B cell (primary cell): Measurements from ENCODE around the gene SLC40A1. TPM values are rescaled to one million over a fixed set of nuclear protein-coding genes. Genes with fewer than 3 reads are reported as not detected.

ENCODE experiments used
- ATAC-seq: fragments of 200-7000 bp; cut with Tn5 transposase; one replicate; pipeline ENCODE4 v1.10.0; 2021; ENCODE audit warnings: low read depth, mild to moderate bottlenecking, moderate number of reproducible peaks, moderate library complexity
- CTCF ChIA-PET: fragments of 350-600 bp; sonication (Branson Sonifier 250); formaldehyde crosslinking; loops from one replicate; lab custom pipeline; 2021; ENCODE audit warnings: antibody characterized with exemption, inconsistent platforms; lab: Charles Lee
- POLR2A ChIA-PET: fragments of 350-600 bp; sonication (Branson Sonifier 250); formaldehyde crosslinking; loops from one replicate; lab custom pipeline; 2021; ENCODE audit warnings: antibody characterized with exemption; lab: Charles Lee
- DNase-seq: peaks from one replicate; pipeline ENCODE4 v3.0.0; 2013
- H2AFZ ChIP-seq: 2 replicates; pipeline ENCODE4 v1.6.1; 2012; ENCODE audit warnings: mild to moderate bottlenecking, low read depth, low read length; ENCODE audit not compliant: insufficient read depth, poor library complexity, severe bottlenecking
- H3K27ac ChIP-seq, 2 donors: 1 replicate in 1 of 2; 2 replicates in 1 of 2; pipeline ENCODE4 v1.5.1; 2012 to 2013; ENCODE audit warnings: low read length in 2 of 2, mild to moderate bottlenecking in 2 of 2, moderate library complexity in 1 of 2
- H3K27me3 ChIP-seq, 4 experiments: fragments of 200-600 bp in 1 of 4; sonication (generic) in 1 of 4; replicated peaks in 1 of 4; 1 replicate in 2 of 4; 2 replicates in 2 of 4; pipeline versions ENCODE4 v1.6.1 to v1.7.0; 2013 to 2016; ENCODE audit warnings: low read length in 3 of 4, mild to moderate bottlenecking in 2 of 4, mixed read lengths in 1 of 4, moderate library complexity in 1 of 4; ENCODE audit not compliant: insufficient read depth in 4 of 4, control insufficient read depth in 3 of 4; ENCODE audit errors: control extremely low read depth in 1 of 4
- H3K36me3 ChIP-seq, 2 experiments: replicated peaks in 1 of 2; 1 replicate in 1 of 2; 2 replicates in 1 of 2; pipeline versions ENCODE4 v1.6.1 to v1.7.1; 2013; ENCODE audit warnings: low read length in 1 of 2; ENCODE audit not compliant: insufficient read depth in 2 of 2, control insufficient read depth in 1 of 2; ENCODE audit errors: control extremely low read depth in 1 of 2, extremely low read depth in 1 of 2
- H3K4me1 ChIP-seq, 2 donors: fragments of 200-600 bp in 1 of 2; sonication (generic) in 1 of 2; 1 replicate in 1 of 2; 2 replicates in 1 of 2; pipeline versions ENCODE4 v1.5.1 to v1.6.1; 2013 to 2017; ENCODE audit warnings: low read length in 2 of 2; ENCODE audit not compliant: control insufficient read depth in 2 of 2, insufficient read depth in 2 of 2
- H3K4me2 ChIP-seq: replicated peaks from 2 replicates; pipeline ENCODE3; 2012; ENCODE audit warnings: mild to moderate bottlenecking, low read depth, low read length; ENCODE audit not compliant: poor library complexity, severe bottlenecking
- H3K4me3 ChIP-seq, 5 experiments: fragments of 200-600 bp in 1 of 5; sonication (generic) in 1 of 5; 1 replicate in 3 of 5; 2 replicates in 2 of 5; pipeline versions ENCODE4 v1.5.1 to v1.7.0; 2011 to 2016; ENCODE audit warnings: low read length in 4 of 5, mild to moderate bottlenecking in 4 of 5, low read depth in 2 of 5, control low read depth in 1 of 5, moderate library complexity in 1 of 5; ENCODE audit not compliant: insufficient read depth in 1 of 5; ENCODE audit errors: control extremely low read depth in 1 of 5, extremely low read depth in 1 of 5
- H3K79me2 ChIP-seq: fragments of 200-600 bp; sonication (generic); one replicate; pipeline ENCODE4 v1.6.0; 2016; ENCODE audit warnings: low read length; ENCODE audit not compliant: control insufficient read depth, insufficient read depth
- H3K9ac ChIP-seq: fragments of 200-600 bp; sonication (generic); 2 replicates; pipeline ENCODE4 v1.6.1; 2017; ENCODE audit warnings: mild to moderate bottlenecking, low read length, moderate library complexity
- H3K9me3 ChIP-seq, 3 donors: one replicate each; pipeline versions ENCODE4 v1.6.1 to v1.7.1; 2013; ENCODE audit warnings: low read length in 2 of 3; ENCODE audit not compliant: control insufficient read depth in 2 of 3, insufficient read depth in 1 of 3; ENCODE audit errors: control extremely low read depth in 1 of 3
- H4K20me1 ChIP-seq: 2 replicates; pipeline ENCODE4 v1.6.0; 2012; ENCODE audit warnings: mild to moderate bottlenecking, low read length; ENCODE audit not compliant: insufficient read depth, control insufficient read depth, poor library complexity, severe bottlenecking
- H3K27ac Mint-ChIP-seq: one replicate; pipeline ENCODE4 v1.8.0; 2021; ENCODE audit warnings: mixed read lengths
- H3K27me3 Mint-ChIP-seq: one replicate; pipeline ENCODE4 v1.8.0; 2021; ENCODE audit warnings: mixed read lengths
- H3K4me1 Mint-ChIP-seq: one replicate; pipeline ENCODE4 v1.8.0; 2021; ENCODE audit warnings: mixed read lengths
- H3K4me3 Mint-ChIP-seq: one replicate; pipeline ENCODE4 v1.8.0; 2021; ENCODE audit warnings: mixed read lengths
- H3K9me3 Mint-ChIP-seq: one replicate; pipeline ENCODE4 v1.8.0; 2022; ENCODE audit warnings: mixed read lengths; ENCODE audit not compliant: insufficient read depth
- CTCF ChIP-seq: fragments of 200-600 bp; IDR thresholded peaks from one replicate; pipeline ENCODE4 v1.8.0; 2022; ENCODE audit warnings: antibody characterized with exemption, mild to moderate bottlenecking
- EZH2 ChIP-seq: IDR thresholded peaks from 2 replicates; pipeline ENCODE4 v1.6.1; 2012; ENCODE audit warnings: borderline replicate concordance, low read depth, mild to moderate bottlenecking, moderate library complexity, low read length; ENCODE audit not compliant: insufficient read depth, poor library complexity, severe bottlenecking
- WGBS: methylation state at CpG from one replicate; pipeline ENCODE4 v1.1.5; 2013; ENCODE audit warnings: missing lambda C conversion rate; ENCODE audit not compliant: insufficient coverage; 5-methylcytosine and 5-hydroxymethylcytosine counted together
- intact Hi-C: fragments of 100-400 bp; cut with micrococcal nuclease; formaldehyde crosslinking; loops from one replicate; pipeline ENCODE4 v1.10.0; 2022
- polyA plus RNA-seq: library from polyadenylated mRNA; depleted of rRNA; stranded (reverse); fragments of >200 nt; gene quantifications from 2 replicates; pipeline ENCODE4 v1.2.3, GENCODE V29; 2012
- total RNA-seq, 2 donors: library from RNA; stranded (reverse); fragments of 120-200 nt in 1 of 2; gene quantifications; 1 replicate in 1 of 2; 2 replicates in 1 of 2; pipeline versions ENCODE4 v1.2.3 to v1.2.4, GENCODE V29; 2013 to 2022

Gene SLC40A1
- total and polyA plus RNA-seq, 2 donors (not counting 1 experiment from before 2014, with no cell fraction given): 0.07 to 0.39 TPM

GRCh38 chr2:189551808-189552207, 28.8 kb downstream of the SLC40A1 start:
- no peaks in the 10 kb centered on the region for H3K9me3 ChIP-seq
- CTCF ChIA-PET: interaction anchor here (1.1 kb wide), 1 partner anchor 11 kb away, joined by 3 read pairs; no protein-coding TSS in a partner anchor
- Mint-ChIP-seq H3K27me3 (peaks cover 7% of the 10 kb centered on the region), H3K27ac (no peak overlapping the region), H3K4me1 (no peaks in the 10 kb centered on the region), H3K9me3 (no peaks in the 10 kb centered on the region), H3K4me3 (no peak overlapping the region)
- no peaks in the 10 kb centered on the region for H3K4me1 ChIP-seq
- POLR2A ChIA-PET: no interaction called here
- no peak for ATAC-seq
- H4K20me1 ChIP-seq: no peaks in the 10 kb centered on the region
- no peak overlapping the region for H3K4me3 ChIP-seq
- H3K27me3 ChIP-seq: no peaks in the 10 kb centered on the region
- H3K79me2 ChIP-seq: no peaks in the 10 kb centered on the region
- no peaks in the 10 kb centered on the region for H3K36me3 ChIP-seq
- no peak overlapping the region for H3K27ac ChIP-seq
- intact Hi-C loops: no loop called here
- no peak overlapping the region for H3K4me2 ChIP-seq
- H2AFZ ChIP-seq: no peak overlapping the region
- TF ChIP-seq EZH2 (no peak), CTCF (no peak)
- DNase-seq: no peak
- no peak overlapping the region for H3K9ac ChIP-seq

GRCh38 chr2:189549449-189549832, 31.1 kb downstream of the SLC40A1 start:
- Histone ChIP-seq H4K20me1 (no peaks in the 10 kb centered on the region), H3K4me2 (no peak overlapping the region), H3K9ac (no peak overlapping the region), H3K79me2 (no peaks in the 10 kb centered on the region), H3K9me3 (no peaks in the 10 kb centered on the region), H2AFZ (no peak overlapping the region), H3K4me3 (no peak overlapping the region), H3K27ac (no peak overlapping the region), H3K27me3 (no peaks in the 10 kb centered on the region), H3K4me1 (no peaks in the 10 kb centered on the region), H3K36me3 (no peaks in the 10 kb centered on the region)
- Mint-ChIP-seq H3K9me3 (no peaks in the 10 kb centered on the region), H3K27me3 (peaks cover 9% of the 10 kb centered on the region), H3K4me1 (no peaks in the 10 kb centered on the region), H3K27ac (no peak overlapping the region), H3K4me3 (no peak overlapping the region)
- DNase-seq: no peak
- TF ChIP-seq EZH2 (no peak), CTCF (no peak)
- ChIA-PET CTCF (no interaction called here), POLR2A (no interaction called here)
- WGBS: no CpG with 5 or more reads among the region's 2 CpGs
- ATAC-seq: no peak
- intact Hi-C loops: no loop called here
